NCI-H460 (cell line): ENCODE data around the gene CRIM1. TPM values are rescaled to one million over a fixed set of nuclear protein-coding genes. Genes with fewer than 3 reads are reported as not detected.

ENCODE experiments used
- DNase-seq: peaks from one replicate; pipeline ENCODE4 v3.0.0-alpha.2; 2016; ENCODE audit warnings: low read depth; ENCODE audit errors: extremely low read depth
- total RNA-seq: library from RNA; depleted of rRNA; stranded (reverse); fragments of >200 nt; shearing (Covaris generic); gene quantifications from 2 replicates; pipeline ENCODE4 v1.2.3, GENCODE V29; 2014

The CRIM1 gene
- total RNA-seq, 1 experiment from 2014 or later, result 117 TPM

- DNase-seq, result peak; percentile 72
Observed at GRCh38 chr2:36507408-36507812, 151.8 kb downstream of the CRIM1 start.

- DNase-seq, result no peak
Observed at GRCh38 chr2:36509075-36509474, 153.5 kb downstream of the CRIM1 start.

GRCh38 chr2:36511858-36512603 lies 156.5 kb downstream of the CRIM1 start:
- no peak for DNase-seq

- no peak for DNase-seq
Observed at GRCh38 chr2:36512705-36513104, 157.1 kb downstream of the CRIM1 start.

- no peak for DNase-seq
Observed at GRCh38 chr2:36513661-36514060, 158.1 kb downstream of the CRIM1 start.

- no peak for DNase-seq
Observed at GRCh38 chr2:36515538-36515937, 160.0 kb downstream of the CRIM1 start.

DNA sequence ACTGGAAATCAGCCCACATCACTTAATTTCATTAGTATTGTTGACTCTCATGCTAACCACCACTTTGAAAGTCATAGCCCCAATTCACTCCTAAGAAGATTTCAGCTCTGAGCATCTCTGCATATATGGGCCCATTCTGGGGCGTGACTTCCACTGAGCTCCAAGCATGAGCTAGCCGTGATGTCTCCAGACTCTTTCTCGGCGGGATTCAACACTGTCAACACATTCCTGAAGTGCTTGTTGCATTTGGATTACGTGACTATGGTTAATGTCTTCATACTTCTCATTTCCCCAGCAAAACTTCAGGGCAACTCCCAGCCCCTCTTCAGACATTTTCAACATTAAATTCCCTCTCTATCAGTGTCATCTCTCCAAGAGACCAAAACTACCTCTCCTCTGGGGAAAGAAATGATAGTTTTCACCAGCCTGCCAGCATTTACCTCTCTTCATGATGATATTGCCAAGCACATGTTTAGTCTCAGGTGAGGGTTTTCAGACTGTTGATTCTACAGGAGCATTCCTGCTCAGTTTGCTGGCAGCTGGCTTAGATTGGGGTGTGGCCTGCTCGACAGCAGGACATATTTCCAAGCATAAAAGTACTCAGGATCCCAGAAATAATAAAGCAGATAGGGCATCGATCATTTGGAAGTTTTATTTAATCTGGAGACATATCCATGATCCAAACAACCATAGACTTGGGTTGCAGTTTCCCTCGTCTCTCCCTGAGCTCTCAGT lies 160.7 kb downstream of the CRIM1 start:
- DNase-seq, result no peak

GRCh38 chr2:36520431-36520830 lies 164.9 kb downstream of the CRIM1 start:
- no peak for DNase-seq

DNA sequence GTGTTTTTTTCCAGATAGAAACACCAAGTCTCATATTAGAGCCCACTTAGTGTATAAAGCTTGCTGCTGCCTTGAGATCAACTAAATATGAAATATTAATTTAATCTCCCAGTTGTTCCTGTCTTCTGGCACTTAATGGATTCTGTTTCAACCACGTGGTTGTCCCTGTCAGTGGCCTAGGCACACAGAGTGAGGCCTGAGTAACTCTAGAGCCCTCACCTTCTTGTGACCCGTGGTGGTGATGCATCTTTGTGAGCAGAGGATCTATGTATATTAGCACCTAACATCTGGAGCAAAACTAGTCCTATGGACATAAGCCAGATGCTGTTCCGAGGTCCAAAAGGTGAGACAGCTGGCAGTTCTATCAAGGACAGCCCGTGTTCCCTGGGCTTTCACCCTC lies 167.6 kb downstream of the CRIM1 start:
- no peak for DNase-seq

GRCh38 chr2:36525245-36525644 lies 169.7 kb downstream of the CRIM1 start:
- no peak for DNase-seq

DNA sequence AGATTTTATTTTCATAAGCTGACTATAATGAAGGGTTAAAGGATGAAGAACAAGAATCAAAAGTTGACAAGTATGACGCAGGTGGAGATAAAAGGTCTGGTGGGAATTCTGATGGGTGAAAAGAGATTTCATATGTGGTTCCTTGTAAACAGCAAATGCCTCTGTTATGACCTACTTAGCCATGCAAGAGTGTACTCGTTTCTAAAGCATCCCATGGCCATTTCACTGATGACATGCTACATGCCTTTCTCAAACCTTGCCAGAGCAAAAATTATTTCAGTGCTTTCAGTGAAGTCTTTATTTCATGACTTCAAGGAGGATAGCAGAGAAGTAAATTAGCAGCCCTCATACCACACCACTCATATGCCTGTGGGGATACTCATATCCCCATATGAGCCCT lies 170.6 kb downstream of the CRIM1 start:
- DNase-seq, result no peak

GRCh38 chr2:36528274-36528673 lies 172.7 kb downstream of the CRIM1 start:
- no peak for DNase-seq

DNA sequence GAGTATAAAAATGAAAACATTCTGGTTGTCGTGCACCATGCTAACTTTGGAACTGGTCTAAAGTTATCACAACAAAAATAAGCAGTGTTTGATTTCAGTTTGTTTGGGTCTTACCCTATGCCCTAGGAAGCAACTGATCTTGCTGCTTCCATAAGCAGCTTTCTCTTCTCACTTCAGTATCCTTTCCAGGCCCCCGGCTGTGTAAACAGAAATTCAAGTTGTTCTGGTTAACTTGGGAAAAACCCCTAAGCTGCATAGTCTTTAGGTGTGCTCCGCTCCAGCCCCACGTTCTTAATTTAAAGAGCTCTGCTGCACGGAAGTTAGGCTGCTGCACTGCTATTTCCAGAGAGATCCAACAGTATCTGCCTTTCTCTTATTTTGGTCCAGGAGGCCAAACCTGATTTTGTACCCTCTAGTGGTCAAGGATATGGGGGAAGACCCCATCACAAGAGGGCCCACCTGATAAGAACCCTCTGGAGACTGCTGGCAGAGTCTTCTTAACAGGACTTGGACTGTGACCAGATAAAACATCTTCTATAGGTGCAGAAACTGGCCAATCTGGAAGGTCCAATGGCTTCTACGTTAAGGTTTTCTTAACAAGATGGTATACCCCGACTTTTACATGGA lies 173.3 kb downstream of the CRIM1 start:
- no peak for DNase-seq

- DNase-seq, result no peak
Observed at GRCh38 chr2:36530178-36530982, 174.8 kb downstream of the CRIM1 start.

DNA sequence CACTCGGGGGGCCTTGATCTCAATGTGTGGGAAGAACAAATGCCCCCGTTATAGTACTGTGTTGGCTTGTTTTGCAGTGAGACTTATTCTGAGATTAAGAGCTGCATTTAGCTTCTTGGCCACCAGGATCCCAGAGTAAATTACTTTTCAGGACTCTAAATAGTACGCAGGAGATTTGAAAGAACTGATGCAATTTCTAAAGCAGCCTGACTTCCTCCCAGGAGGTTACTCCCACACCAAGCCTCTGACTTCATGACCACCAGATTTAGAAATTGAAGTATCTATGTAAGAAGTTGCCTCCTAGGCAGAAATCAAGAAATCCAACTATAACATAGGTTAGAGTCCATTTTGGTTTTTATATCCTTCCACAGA lies 175.4 kb downstream of the CRIM1 start:
- no peak for DNase-seq

DNA sequence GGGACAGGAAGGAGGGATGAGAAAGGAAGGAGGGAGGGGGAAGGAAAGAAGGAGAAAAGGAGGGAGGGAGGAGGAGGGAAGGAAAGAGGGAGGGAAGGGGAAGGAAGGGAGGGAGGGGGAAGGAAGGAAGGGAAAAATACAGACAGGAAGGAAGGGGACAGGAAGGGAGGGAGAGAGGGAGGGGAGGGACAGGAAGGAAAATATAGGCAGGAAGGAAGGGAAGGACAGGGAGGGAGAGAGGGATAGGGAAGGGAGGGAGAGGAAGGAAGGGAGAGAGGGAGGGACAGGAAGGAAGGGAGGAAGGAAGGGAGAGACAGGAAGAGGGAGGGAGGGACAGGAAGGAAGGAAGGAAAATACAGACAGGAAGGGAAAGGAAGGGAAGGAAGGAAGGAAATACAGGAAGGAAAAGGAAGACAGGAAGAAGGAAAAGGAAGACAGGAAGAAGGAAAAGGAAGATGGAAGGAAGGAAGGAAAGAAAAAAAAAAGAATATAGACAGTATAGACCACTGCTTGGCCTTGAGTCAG lies 178.8 kb downstream of the CRIM1 start:
- DNase-seq, result no peak

- no peak for DNase-seq
Observed at GRCh38 chr2:36535099-36535498, 179.5 kb downstream of the CRIM1 start.

DNA sequence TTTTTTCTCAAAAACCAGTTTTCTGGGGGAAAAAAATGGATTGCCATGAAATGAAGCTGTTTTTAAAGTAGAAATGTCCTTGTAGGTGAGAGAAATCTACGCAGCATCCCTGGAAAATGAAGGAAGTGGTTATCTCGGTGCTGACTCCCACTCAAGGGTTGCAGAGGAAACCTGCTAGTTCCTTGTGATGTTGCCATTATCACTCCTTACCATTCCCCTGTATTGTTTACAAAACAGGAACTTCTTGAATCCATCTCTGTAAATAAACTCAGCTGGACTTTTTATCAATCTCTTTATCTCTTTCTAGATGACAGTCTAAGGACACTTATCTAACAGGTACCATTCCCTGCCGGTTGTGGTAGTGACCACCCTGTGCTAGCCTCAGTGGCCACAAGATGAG lies 181.2 kb downstream of the CRIM1 start:
- DNase-seq, result no peak

GRCh38 chr2:36538335-36538734 lies 182.8 kb downstream of the CRIM1 start:
- DNase-seq, result no peak

- DNase-seq, result no peak
Observed at GRCh38 chr2:36539631-36540030, 184.1 kb downstream of the CRIM1 start.
